H1 (cell line): ENCODE data around the gene ETF1. TPM values are rescaled to one million over a fixed set of nuclear protein-coding genes. Genes with fewer than 3 reads are reported as not detected.

ENCODE experiments used
- CTCF ChIA-PET: fragments of 300-600 bp; sonication (Branson Sonifier 250); formaldehyde crosslinking; loops from one replicate; lab custom pipeline; 2021; ENCODE audit not compliant: partially characterized antibody; lab: Charles Lee
- POLR2A ChIA-PET: fragments of 300-600 bp; sonication (Branson Sonifier 250); formaldehyde crosslinking; loops from one replicate; lab custom pipeline; 2021; ENCODE audit warnings: inconsistent platforms; ENCODE audit not compliant: partially characterized antibody; lab: Charles Lee
- DNase-seq, 2 experiments: peaks; one replicate each; pipeline versions ENCODE4 v3.0.0 to v3.0.0-alpha.2; 2010 to 2022; ENCODE audit warnings: low spot score in 2 of 2, low read depth in 1 of 2, mixed read lengths in 1 of 2
- FAIRE-seq: peaks from 2 replicates; lab custom pipeline; 2011; peaks lifted over from hg19 to GRCh38; lab: Jason Lieb, UNC
- H2AFZ ChIP-seq: 2 replicates; pipeline ENCODE4 v1.8.1; 2012; ENCODE audit warnings: low read length, inconsistent platforms
- H2AK5ac ChIP-seq: 2 replicates; pipeline ENCODE4 v1.6.1; 2013; ENCODE audit warnings: low read depth, low read length
- H2BK120ac ChIP-seq: replicated peaks from 2 replicates; pipeline ENCODE3; 2013; ENCODE audit warnings: low read depth, low read length, inconsistent platforms
- H2BK12ac ChIP-seq: 2 replicates; pipeline ENCODE4 v1.6.1; 2013; ENCODE audit warnings: low read depth, low read length
- H2BK15ac ChIP-seq: 2 replicates; pipeline ENCODE4 v1.6.1; 2013; ENCODE audit warnings: low read length
- H2BK20ac ChIP-seq: 2 replicates; pipeline ENCODE4 v1.6.1; 2013; ENCODE audit warnings: low read length
- H2BK5ac ChIP-seq: 2 replicates; pipeline ENCODE4 v1.6.1; 2013; ENCODE audit warnings: low read depth, low read length
- H3K14ac ChIP-seq: 2 replicates; pipeline ENCODE4 v1.6.1; 2013; ENCODE audit warnings: inconsistent platforms; ENCODE audit not compliant: insufficient read length
- H3K18ac ChIP-seq: 2 replicates; pipeline ENCODE4 v1.6.1; 2013; ENCODE audit warnings: low read length; ENCODE audit errors: extremely low read depth
- H3K23ac ChIP-seq: 2 replicates; pipeline ENCODE4 v1.6.1; 2013; ENCODE audit warnings: inconsistent platforms; ENCODE audit not compliant: insufficient read length
- H3K23me2 ChIP-seq: 2 replicates; pipeline ENCODE4 v1.6.1; 2013; ENCODE audit warnings: low read depth, low read length
- H3K27ac ChIP-seq: 2 replicates; pipeline ENCODE4 v1.6.1; 2011; ENCODE audit warnings: low read depth, low read length, inconsistent platforms
- H3K27me3 ChIP-seq, 4 experiments: replicated peaks in 1 of 4; 1 replicate in 1 of 4; 2 replicates in 3 of 4; pipeline versions ENCODE4 v1.6.1 to v1.8.1; 2011 to 2013; ENCODE audit warnings: low read length in 3 of 4, mild to moderate bottlenecking in 3 of 4, inconsistent platforms in 2 of 4, mixed read lengths in 2 of 4, moderate library complexity in 1 of 4; ENCODE audit not compliant: control insufficient read depth in 3 of 4, insufficient read depth in 3 of 4; ENCODE audit errors: extremely low read depth in 1 of 4
- H3K36me3 ChIP-seq, 4 experiments: 2 replicates each; pipeline versions ENCODE4 v1.6.1 to v1.8.1; 2011 to 2013; ENCODE audit warnings: mild to moderate bottlenecking in 4 of 4, low read length in 3 of 4, moderate library complexity in 2 of 4, control low read depth in 1 of 4, inconsistent platforms in 1 of 4; ENCODE audit not compliant: insufficient read depth in 4 of 4, control insufficient read depth in 2 of 4
- H3K4ac ChIP-seq: replicated peaks from 2 replicates; pipeline ENCODE3; 2013; ENCODE audit warnings: low read length, low read depth, mixed read lengths, inconsistent platforms; ENCODE audit not compliant: insufficient read length
- H3K4me1 ChIP-seq, 4 experiments: replicated peaks in 1 of 4; 1 replicate in 1 of 4; 2 replicates in 3 of 4; pipeline versions ENCODE4 v1.6.1 to v1.8.1; 2011 to 2013; ENCODE audit warnings: low read length in 3 of 4, inconsistent platforms in 2 of 4, mixed read lengths in 1 of 4; ENCODE audit not compliant: insufficient read depth in 4 of 4, control insufficient read depth in 3 of 4
- H3K4me2 ChIP-seq, 2 experiments: 2 replicates each; pipeline versions ENCODE4 v1.6.1 to v1.8.1; 2011 to 2013; ENCODE audit warnings: low read depth in 2 of 2, low read length in 2 of 2, control low read depth in 1 of 2, inconsistent platforms in 1 of 2, mild to moderate bottlenecking in 1 of 2; ENCODE audit not compliant: insufficient read depth in 1 of 2
- H3K4me3 ChIP-seq, 4 experiments: fragments of 200-600, 300-600 bp in 1 of 4; sonication (generic), shearing (Covaris generic), sonication (Bioruptor Twin) in 1 of 4; 2 replicates each; pipeline versions ENCODE4 v1.5.1 to v1.8.1; 2011 to 2016; ENCODE audit warnings: low read length in 4 of 4, low read depth in 3 of 4, control low read depth in 2 of 4, inconsistent platforms in 2 of 4, mild to moderate bottlenecking in 2 of 4, mixed read lengths in 1 of 4, moderate library complexity in 1 of 4; ENCODE audit not compliant: insufficient read depth in 2 of 4; ENCODE audit errors: extremely low read depth in 1 of 4
- H3K56ac ChIP-seq: replicated peaks from 2 replicates; pipeline ENCODE3; 2013; ENCODE audit warnings: low read depth, mild to moderate bottlenecking, mixed read lengths, low read length, inconsistent platforms; ENCODE audit not compliant: insufficient read length
- H3K79me1 ChIP-seq: 2 replicates; pipeline ENCODE4 v1.6.1; 2013; ENCODE audit warnings: low read depth, low read length, control low read depth
- H3K79me2 ChIP-seq, 2 experiments: 2 replicates each; pipeline versions ENCODE4 v1.6.1 to v1.8.1; 2012 to 2013; ENCODE audit warnings: low read length in 2 of 2, mild to moderate bottlenecking in 2 of 2, inconsistent platforms in 1 of 2; ENCODE audit not compliant: insufficient read depth in 2 of 2, control insufficient read depth in 1 of 2
- H3K9ac ChIP-seq, 4 experiments: replicated peaks in 1 of 4; 1 replicate in 1 of 4; 2 replicates in 3 of 4; pipeline versions ENCODE4 v1.6.1 to v1.8.1; 2011 to 2013; ENCODE audit warnings: low read depth in 3 of 4, low read length in 3 of 4, control low read depth in 2 of 4, mild to moderate bottlenecking in 2 of 4, moderate library complexity in 2 of 4, inconsistent platforms in 1 of 4; ENCODE audit errors: extremely low read depth in 1 of 4
- H3K9me3 ChIP-seq, 2 experiments: 2 replicates each; pipeline versions ENCODE4 v1.6.1 to v1.8.1; 2012 to 2013; ENCODE audit warnings: mild to moderate bottlenecking in 2 of 2, moderate library complexity in 2 of 2, control low read depth in 1 of 2, inconsistent platforms in 1 of 2, low read depth in 1 of 2, low read length in 1 of 2, mixed read lengths in 1 of 2; ENCODE audit not compliant: insufficient read depth in 2 of 2
- H4K20me1 ChIP-seq, 2 experiments: replicated peaks in 1 of 2; 2 replicates each; pipeline versions ENCODE3 to v1.8.1; 2011 to 2013; ENCODE audit warnings: inconsistent platforms in 2 of 2, low read length in 2 of 2, mild to moderate bottlenecking in 1 of 2; ENCODE audit not compliant: insufficient read depth in 2 of 2, control insufficient read depth in 1 of 2
- H4K5ac ChIP-seq: 2 replicates; pipeline ENCODE4 v1.6.1; 2013; ENCODE audit warnings: low read length, low read depth, mixed read lengths, inconsistent platforms; ENCODE audit not compliant: insufficient read length
- H4K8ac ChIP-seq: 2 replicates; pipeline ENCODE4 v1.8.0; 2013; ENCODE audit warnings: mild to moderate bottlenecking, moderate library complexity, low read length, inconsistent platforms; ENCODE audit not compliant: insufficient read depth; ENCODE audit errors: extremely low read depth
- H4K91ac ChIP-seq: replicated peaks from 2 replicates; pipeline ENCODE3; 2013; ENCODE audit warnings: low read length, mixed read lengths, inconsistent platforms; ENCODE audit not compliant: insufficient read length
- ATF3 ChIP-seq: IDR thresholded peaks from 2 replicates; pipeline ENCODE4 v1.6.1; 2011; ENCODE audit warnings: low read depth, mild to moderate bottlenecking, low read length; ENCODE audit not compliant: insufficient read depth
- BACH1 ChIP-seq: IDR thresholded peaks from 2 replicates; pipeline ENCODE4 v1.6.1; 2012; ENCODE audit warnings: low read length, improper control_type of control experiment
- EGR1 ChIP-seq: IDR thresholded peaks from 2 replicates; pipeline ENCODE4 v1.6.1; 2011; ENCODE audit warnings: low read depth, low read length, borderline replicate concordance
- RXRA ChIP-seq: IDR thresholded peaks from 2 replicates; pipeline ENCODE4 v1.6.1; 2011; ENCODE audit warnings: low read depth, mild to moderate bottlenecking, low read length, moderate library complexity; ENCODE audit not compliant: insufficient read depth
- SIRT6 ChIP-seq: IDR thresholded peaks from one replicate; pipeline ENCODE4 v1.7.1; 2012; ENCODE audit warnings: low read length, inconsistent platforms
- WGBS, 2 experiments: shearing (Covaris generic) in 1 of 2; methylation state at CpG; one replicate each; pipeline versions ENCODE4 v1.1.6 to v1.1.7; 2013 to 2015; ENCODE audit warnings: low lambda C conversion rate in 2 of 2, mixed read lengths in 2 of 2, inconsistent platforms in 1 of 2, low coverage in 1 of 2, missing lambda C conversion rate in 1 of 2; ENCODE audit not compliant: insufficient replicate concordance in 2 of 2, insufficient coverage in 1 of 2, insufficient read length in 1 of 2; ENCODE audit errors: extremely low coverage in 1 of 2, missing lambda C conversion rate in 1 of 2; 5-methylcytosine and 5-hydroxymethylcytosine counted together
- polyA plus RNA-seq, 7 experiments: library from polyadenylated mRNA; depleted of rRNA in 3 of 7; stranded (reverse) in 5 of 7; unstranded in 2 of 7; fragments of >200 nt in 5 of 7; fragments of 200-250 nt in 2 of 7; gene quantifications; 1 replicate in 5 of 7; 2 replicates in 1 of 7; 4 replicates in 1 of 7; pipeline versions ENCODE4 v1.2.1 to v1.2.3, GENCODE V29; 2011 to 2013; ENCODE audit warnings: missing spikeins in 2 of 7, mixed read lengths in 2 of 7
- total RNA-seq: library from RNA; stranded (reverse); fragmentation: NEBNext Ultra II Directional; extraction: Animal tissue kit (Norgen Biotek cat#: 25700); gene quantifications from 2 replicates; pipeline ENCODE4 v1.2.1, GENCODE V29; 2021

ETF1 gene
- total and polyA plus RNA-seq, 2 of the 8 experiments (the other 6 are each of a cell fraction or from before 2014, with no cell fraction given) = 50.5 to 168 TPM

GRCh38 chr5:138536215-138536614 is 6.8 kb downstream of the ETF1 start:
- DNase-seq = no peak
- Histone ChIP-seq H3K27ac (no peak overlapping the region), H4K91ac (no peak overlapping the region), H3K4me2 (no peak overlapping the region), H3K4me1 (peaks cover 0 to 7% (median under 1%) of the 10 kb centered on the region in 4 experiments; a peak in 3 of 7 replicates), H2BK5ac (no peak overlapping the region), H3K27me3 (no peaks in the 10 kb centered on the region), H2AK5ac (no peak overlapping the region), H3K9me3 (no peaks in the 10 kb centered on the region), H2BK12ac (no peak overlapping the region), H2BK15ac (no peak overlapping the region), H3K14ac (no peak overlapping the region)
- CTCF ChIA-PET = interaction anchor here (0.6 to 1.9 kb wide), 12 partner anchors 9 to 365 kb away, joined by 3 to 12 read pairs (median 4); no protein-coding TSS in a partner anchor
- POLR2A ChIA-PET = interaction anchor here (0.6 to 5.3 kb wide), 9 partner anchors 10 to 102 kb away, joined by 3 to 38 read pairs (median 12); partner anchors contain the start of genes EGR1 and HSPA9
- TF ChIP-seq ATF3 (no peak), SIRT6 (no peak), RXRA (no peak), BACH1 (no peak), EGR1 (no peak)
- TF ChIP-seq, all 59 proteins: peak for 0
- H4K5ac ChIP-seq = no peak overlapping the region
- no peaks in the 10 kb centered on the region for H3K23me2 ChIP-seq
- no peak overlapping the region for H3K23ac ChIP-seq
- peaks cover 4% of the 10 kb centered on the region; the same call in 1 of the 2 replicates for H3K79me1 ChIP-seq
- no peak overlapping the region for H2BK120ac ChIP-seq
- H2AFZ ChIP-seq = no peak overlapping the region
- peaks cover 58 to 94% of the 10 kb centered on the region in 2 experiments for H3K79me2 ChIP-seq
- no peak for FAIRE-seq
- no peak overlapping the region for H3K18ac ChIP-seq
- H4K20me1 ChIP-seq = peaks cover 18 to 21% of the 10 kb centered on the region in 2 experiments
- no peak overlapping the region for H2BK20ac ChIP-seq
- WGBS, 2 experiments = 55% methylated on average over 2 of the region's 2 CpGs; no CpG with 5 or more reads in 1 of the 2 experiments
- H3K9ac ChIP-seq = no peak overlapping the region; a peak in 1 of 7 replicates
- H3K36me3 ChIP-seq = peaks cover 0 to 47% (median 5%) of the 10 kb centered on the region in 4 experiments; a peak in 4 of 8 replicates
- no peak overlapping the region for H3K4me3 ChIP-seq
- H3K4ac ChIP-seq = no peak overlapping the region
- no peak overlapping the region for H3K56ac ChIP-seq
- H4K8ac ChIP-seq = no peak overlapping the region
